HepG2 (cell line): ENCODE results near the gene CCDC154. TPM values are rescaled to one million over a fixed set of nuclear protein-coding genes. Genes with fewer than 3 reads are reported as not detected.

Source experiments
- ATAC-seq: fragments of 200-7000 bp; cut with Tn5 transposase; 3 replicates; pipeline ENCODE4 v1.9.1; 2020; ENCODE audit warnings: mild to moderate bottlenecking, moderate library complexity
- BruUV-seq: library from RNA; stranded (reverse); fragments of 400-500 nt; replicated peaks from 2 replicates; lab custom pipeline; 2021; lab: Mats Ljungman, UMichigan
- CTCF ChIA-PET: fragments of 300-600 bp; formaldehyde crosslinking; extraction: SDS; loops from one replicate; lab custom pipeline; 2021; ENCODE audit warnings: low total read pairs, inconsistent platforms, low intra/inter-chr PET ratio; lab: Yijun Ruan, JAX
- POLR2A ChIA-PET: fragments of 350-600 bp; sonication (Branson Sonifier 250); formaldehyde crosslinking; loops from one replicate; lab custom pipeline; 2020; ENCODE audit warnings: antibody characterized with exemption, inconsistent platforms; lab: Yijun Ruan, JAX
- DNase-seq: peaks from one replicate; pipeline ENCODE4 v3.0.0-alpha.2; 2015; ENCODE audit warnings: low spot score
- FAIRE-seq: peaks from 3 replicates; lab custom pipeline; 2011; peaks lifted over from hg19 to GRCh38; lab: Jason Lieb, UNC
- H2AFZ ChIP-seq: one replicate; pipeline ENCODE4 v1.6.1; 2011; ENCODE audit warnings: low read length, inconsistent platforms
- H3K27ac ChIP-seq: fragments of 300-600 bp; 3 replicates; pipeline ENCODE4 v1.8.0; 2011; ENCODE audit warnings: mixed run types, mild to moderate bottlenecking, mixed read lengths, low read length, inconsistent platforms; ENCODE audit not compliant: insufficient read depth; ENCODE audit errors: extremely low read length
- H3K27me3 ChIP-seq, 2 experiments: fragments of 200-600 bp in 1 of 2; 2 replicates in 1 of 2; 3 replicates in 1 of 2; pipeline versions ENCODE4 v1.6.0 to v1.8.0; 2011; ENCODE audit warnings: low read length in 2 of 2, mild to moderate bottlenecking in 2 of 2, moderate library complexity in 2 of 2, inconsistent platforms in 1 of 2; ENCODE audit not compliant: insufficient read depth in 2 of 2, control insufficient read depth in 1 of 2
- H3K36me3 ChIP-seq, 2 experiments: fragments of 200-600 bp in 1 of 2; replicated peaks in 1 of 2; 2 replicates in 1 of 2; 3 replicates in 1 of 2; pipeline versions ENCODE4 v1.5.1 to v1.8.0; 2011; ENCODE audit warnings: low read length in 2 of 2, inconsistent platforms in 1 of 2; ENCODE audit not compliant: insufficient read depth in 2 of 2, control insufficient read depth in 1 of 2
- H3K4me1 ChIP-seq: 2 replicates; pipeline ENCODE4 v1.5.1; 2012; ENCODE audit warnings: low read length, inconsistent platforms; ENCODE audit not compliant: insufficient read depth
- H3K4me2 ChIP-seq: 2 replicates; pipeline ENCODE4 v1.6.0; 2011; ENCODE audit warnings: low read depth, low read length, inconsistent platforms
- H3K4me3 ChIP-seq, 3 experiments: fragments of 200-600 bp in 1 of 3; sonication (generic), shearing (Covaris generic) in 1 of 3; replicated peaks in 1 of 3; 2 replicates each; pipeline ENCODE4 v1.5.1; 2011 to 2016; ENCODE audit warnings: low read length in 3 of 3, inconsistent platforms in 2 of 3, low read depth in 2 of 3, mild to moderate bottlenecking in 2 of 3, control low read depth in 1 of 3, mixed read lengths in 1 of 3; ENCODE audit not compliant: insufficient read depth in 1 of 3
- H3K79me2 ChIP-seq: one replicate; pipeline ENCODE4 v1.6.1; 2011; ENCODE audit warnings: low read length, inconsistent platforms; ENCODE audit not compliant: insufficient read depth
- H3K9ac ChIP-seq: 2 replicates; pipeline ENCODE4 v1.6.0; 2011; ENCODE audit warnings: mild to moderate bottlenecking, low read depth, low read length, inconsistent platforms; ENCODE audit not compliant: insufficient read depth
- H3K9me3 ChIP-seq: 2 replicates; pipeline ENCODE4 v1.5.1; 2012; ENCODE audit warnings: mild to moderate bottlenecking, low read length
- H4K20me1 ChIP-seq: 2 replicates; pipeline ENCODE4 v1.6.0; 2011; ENCODE audit warnings: inconsistent platforms, mild to moderate bottlenecking, low read length, moderate library complexity; ENCODE audit not compliant: insufficient read depth
- ATF3 ChIP-seq: sonication (generic); formaldehyde crosslinking; IDR thresholded peaks from 2 replicates; pipeline ENCODE4 v1.4.0; 2020; ENCODE audit warnings: missing genetic modification reagents
- ATF7 ChIP-seq, 2 experiments: fragments of 450-650 bp in 1 of 2; sonication (generic) in 1 of 2; formaldehyde crosslinking in 1 of 2; IDR thresholded peaks; 2 replicates each; pipeline versions ENCODE4 v1.4.0 to v1.6.1; 2016 to 2020; ENCODE audit warnings: antibody characterized with exemption in 1 of 2, mild to moderate bottlenecking in 1 of 2, missing genetic modification reagents in 1 of 2
- CTCF ChIP-seq: sonication (generic); formaldehyde crosslinking; IDR thresholded peaks from 2 replicates; pipeline ENCODE4 v1.5.0; 2020; ENCODE audit warnings: mild to moderate bottlenecking, missing genetic modification reagents, moderate library complexity
- MIXL1 ChIP-seq: IDR thresholded peaks from 2 replicates; pipeline ENCODE4 v1.6.1; 2016
- NCOA2 ChIP-seq: sonication (generic); formaldehyde crosslinking; IDR thresholded peaks from 2 replicates; pipeline ENCODE4 v1.8.0; 2022; ENCODE audit warnings: inconsistent platforms
- RBFOX2 ChIP-seq: fragments of 200-400 bp; formaldehyde crosslinking; IDR thresholded peaks from 2 replicates; pipeline ENCODE4 v1.6.1; 2017; ENCODE audit warnings: low read depth, mild to moderate bottlenecking, low read length
- STAG1 ChIP-seq: sonication (generic); formaldehyde crosslinking; IDR thresholded peaks from 2 replicates; pipeline ENCODE4 v1.4.0; 2020; ENCODE audit warnings: missing genetic modification reagents
- TBP ChIP-seq: sonication (generic); formaldehyde crosslinking; IDR thresholded peaks from 2 replicates; pipeline ENCODE4 v1.5.0; 2020; ENCODE audit warnings: missing genetic modification reagents
- TERF1 ChIP-seq: sonication (generic); formaldehyde crosslinking; IDR thresholded peaks from 2 replicates; pipeline ENCODE4 v1.8.0; 2022; ENCODE audit warnings: mild to moderate bottlenecking, missing genetic modification reagents, moderate library complexity
- ZBTB33 ChIP-seq: sonication (generic); formaldehyde crosslinking; IDR thresholded peaks from 2 replicates; pipeline ENCODE4 v1.4.0; 2020; ENCODE audit warnings: missing genetic modification reagents
- ZFY ChIP-seq: sonication (generic); formaldehyde crosslinking; IDR thresholded peaks from 2 replicates; pipeline ENCODE4 v1.4.0; 2020; ENCODE audit warnings: missing genetic modification reagents
- ZNF552 ChIP-seq: sonication (generic); formaldehyde crosslinking; IDR thresholded peaks from 2 replicates; pipeline ENCODE4 v1.9.0; 2022; ENCODE audit warnings: missing genetic modification reagents, mild to moderate bottlenecking, borderline replicate concordance
- ZNF563 ChIP-seq: sonication (generic); formaldehyde crosslinking; IDR thresholded peaks from 2 replicates; pipeline ENCODE4 v1.8.0; 2022; ENCODE audit warnings: mild to moderate bottlenecking, moderate library complexity, missing genetic modification reagents
- ZNF83 ChIP-seq: sonication (generic); formaldehyde crosslinking; IDR thresholded peaks from 2 replicates; pipeline ENCODE4 v1.4.0; 2020; ENCODE audit warnings: missing genetic modification reagents, mild to moderate bottlenecking, borderline replicate concordance
- WGBS: methylation state at CpG from one replicate; pipeline ENCODE4 v1.1.6; 2017; ENCODE audit warnings: low lambda C conversion rate; 5-methylcytosine and 5-hydroxymethylcytosine counted together
- in situ Hi-C: cut with HindIII; loops from 2 replicates; pipeline ENCODE4 v1.10.0; 2017; ENCODE audit warnings: low pct_unique_long_range_greater_than_20kb; ENCODE audit not compliant: extremely low pct_ligation_motif_present
- intact Hi-C: fragments of 100-400 bp; cut with micrococcal nuclease; formaldehyde crosslinking; loops from one replicate; pipeline ENCODE4 v1.10.0; 2022; ENCODE audit not compliant: unreplicated experiment
- polyA plus RNA-seq, 8 experiments: library from polyadenylated mRNA; depleted of rRNA in 3 of 8; stranded (reverse) in 7 of 8; unstranded in 1 of 8; fragments of >200 nt; fragmentation: Illumina TruSeq in 4 of 8; extraction: Trizol in 4 of 8; gene quantifications; 2 replicates each; pipeline versions ENCODE4 v1.2.1 to v1.2.3, GENCODE V29; 2011 to 2016; ENCODE audit warnings: low read depth in 4 of 8, missing spikeins in 1 of 8, mixed read lengths in 1 of 8; ENCODE audit not compliant: insufficient read depth in 1 of 8
- total RNA-seq, 5 experiments: library from RNA; depleted of rRNA; stranded (reverse); fragments of >200 nt; fragmentation: Illumina TruSeq; extraction: Trizol; gene quantifications; 2 replicates each; pipeline ENCODE4 v1.2.3, GENCODE V29; 2016; ENCODE audit warnings: low read depth in 1 of 5

The CCDC154 gene
- total and polyA plus RNA-seq, 2 of the 13 experiments (the other 11 are each of a cell fraction or from before 2014, with no cell fraction given) = 0.92 to 1.5 TPM

- no peaks in the 10 kb centered on the region for H3K9me3 ChIP-seq
- H3K4me2 ChIP-seq = no peak overlapping the region
- peak; percentile 7; the same call in 1 of the 3 replicates for ATAC-seq
- POLR2A ChIA-PET = no interaction called here
- H3K4me3 ChIP-seq = no peak overlapping the region
- BruUV-seq = no TSS peak
- intact Hi-C loops = no loop called here
- TF ChIP-seq ATF3 (CRISPR knock-in tag) (no peak), RBFOX2 (no peak), NCOA2 (CRISPR knock-in tag) (no peak), MIXL1 (CRISPR knock-in tag) (no peak), ZNF83 (CRISPR knock-in tag) (no peak), ZNF563 (no peak), CTCF (CRISPR knock-in tag) (peak; percentile 42), TBP (CRISPR knock-in tag) (no peak), STAG1 (CRISPR knock-in tag) (0 out of 2 replicates have a peak, but pooled peaks have one; percentile 8), TERF1 (no peak), ZNF552 (CRISPR knock-in tag) (no peak), ZBTB33 (CRISPR knock-in tag) (peak; percentile 71), ZFY (CRISPR knock-in tag) (no peak), ATF7 (IDR thresholded peaks at IDR 0.05) (no peak), ATF7 (CRISPR knock-in tag; IDR thresholded peaks at IDR 0.05) (no peak)
- TF ChIP-seq, all 625 proteins: peak for 3
- Histone ChIP-seq H2AFZ (no peak overlapping the region), H3K36me3 (peaks cover 6 to 13% of the 10 kb centered on the region in 2 experiments; a peak in 4 of 5 replicates), H4K20me1 (no peaks in the 10 kb centered on the region), H3K79me2 (no peaks in the 10 kb centered on the region), H3K9ac (no peak overlapping the region), H3K27ac (no peak overlapping the region), H3K27me3 (no peaks in the 10 kb centered on the region), H3K4me1 (no peaks in the 10 kb centered on the region)
- no peak for DNase-seq
- WGBS = 97% methylated on average over 23 of the region's 29 CpGs
- in situ Hi-C loops = no loop called here
- no peak for FAIRE-seq
- CTCF ChIA-PET = no interaction called here
Observed at GRCh38 chr16:1450218-1450617, 5.9 kb upstream of the CCDC154 start.
